HG03565 (cell line): ENCODE data around the gene STAB1.
"Not testable (repeated sequence)": the region's sequence is repeated elsewhere in the genome, so short reads cannot be mapped to it uniquely, and the experiment has no call there.

Experiments
- ATAC-seq: cut with Tn5 transposase; IDR thresholded peaks from one replicate; pipeline ENCODE4 v1.9.1; 2021; ENCODE audit warnings: mild to moderate bottlenecking, moderate library complexity; ENCODE audit not compliant: unreplicated experiment

The STAB1 gene

DNA sequence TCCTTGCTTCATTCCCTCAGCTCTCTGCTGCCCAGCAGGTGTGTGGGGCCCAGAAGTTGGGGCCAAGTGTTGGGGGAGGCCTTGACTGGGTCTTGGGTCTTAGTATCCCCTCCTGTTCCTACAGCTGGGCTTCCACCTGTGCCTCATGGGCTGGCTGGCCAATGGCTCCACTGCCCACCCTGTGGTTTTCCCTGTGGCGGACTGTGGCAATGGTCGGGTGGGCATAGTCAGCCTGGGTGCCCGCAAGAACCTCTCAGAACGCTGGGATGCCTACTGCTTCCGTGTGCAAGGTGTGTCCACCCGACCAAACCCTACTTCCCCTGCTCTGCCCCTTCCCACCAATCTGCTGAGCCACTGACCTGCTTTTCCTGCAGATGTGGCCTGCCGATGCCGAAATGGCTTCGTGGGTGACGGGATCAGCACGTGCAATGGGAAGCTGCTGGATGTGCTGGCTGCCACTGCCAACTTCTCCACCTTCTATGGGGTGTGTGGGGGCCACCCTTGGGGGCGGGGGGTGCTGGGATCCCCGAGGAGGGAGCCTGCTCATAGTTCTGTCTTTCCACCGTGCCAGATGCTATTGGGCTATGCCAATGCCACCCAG, 27.6 kb downstream of the STAB1 start:
- no peak for ATAC-seq

DNA sequence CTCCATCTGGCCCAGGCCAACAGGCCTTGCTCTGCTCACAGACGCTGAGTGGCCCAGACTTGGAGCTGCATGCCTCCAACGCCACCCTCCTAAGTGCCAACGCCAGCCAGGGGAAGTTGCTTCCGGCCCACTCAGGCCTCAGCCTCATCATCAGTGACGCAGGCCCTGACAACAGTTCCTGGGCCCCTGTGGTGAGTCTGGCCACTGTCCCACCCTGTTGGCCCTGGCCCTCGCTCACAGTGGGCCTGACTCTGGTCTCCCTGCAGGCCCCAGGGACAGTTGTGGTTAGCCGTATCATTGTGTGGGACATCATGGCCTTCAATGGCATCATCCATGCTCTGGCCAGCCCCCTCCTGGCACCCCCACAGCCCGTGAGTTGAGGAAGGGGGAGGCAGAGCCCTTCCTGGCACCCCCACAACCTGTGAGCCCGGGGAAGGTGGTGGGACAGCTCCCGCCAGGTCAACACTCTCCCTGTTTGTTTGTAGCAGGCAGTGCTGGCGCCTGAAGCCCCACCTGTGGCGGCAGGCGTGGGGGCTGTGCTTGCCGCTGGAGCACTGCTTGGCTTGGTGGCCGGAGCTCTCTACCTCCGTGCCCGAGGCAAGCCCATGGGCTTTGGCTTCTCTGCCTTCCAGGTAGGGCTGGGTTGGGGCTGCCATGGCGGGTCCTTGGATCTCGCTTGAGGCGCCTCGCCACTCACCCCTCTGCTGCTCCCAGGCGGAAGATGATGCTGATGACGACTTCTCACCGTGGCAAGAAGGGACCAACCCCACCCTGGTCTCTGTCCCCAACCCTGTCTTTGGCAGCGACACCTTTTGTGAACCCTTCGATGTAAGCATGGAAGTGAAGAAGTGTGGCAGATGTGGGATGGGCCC, 28.5 kb downstream of the STAB1 start:
- no peak for ATAC-seq

DNA sequence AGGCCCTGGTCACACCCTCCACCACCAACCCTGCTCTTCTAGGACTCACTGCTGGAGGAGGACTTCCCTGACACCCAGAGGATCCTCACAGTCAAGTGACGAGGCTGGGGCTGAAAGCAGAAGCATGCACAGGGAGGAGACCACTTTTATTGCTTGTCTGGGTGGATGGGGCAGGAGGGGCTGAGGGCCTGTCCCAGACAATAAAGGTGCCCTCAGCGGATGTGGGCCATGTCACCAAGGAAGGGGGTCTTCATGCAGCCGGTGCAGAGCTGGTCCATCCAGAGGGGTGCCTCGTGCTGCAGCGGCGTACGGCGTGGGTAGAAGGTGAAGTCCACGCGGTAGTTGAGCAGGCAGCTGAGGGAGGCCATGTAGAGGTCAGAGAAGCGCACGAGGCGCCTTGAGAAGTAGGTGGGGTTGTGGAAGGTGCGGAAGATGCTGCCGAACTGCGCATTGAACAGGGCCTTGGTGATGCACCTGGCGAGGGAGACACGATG, 29.2 kb downstream of the STAB1 start:
- no peak for ATAC-seq

DNA sequence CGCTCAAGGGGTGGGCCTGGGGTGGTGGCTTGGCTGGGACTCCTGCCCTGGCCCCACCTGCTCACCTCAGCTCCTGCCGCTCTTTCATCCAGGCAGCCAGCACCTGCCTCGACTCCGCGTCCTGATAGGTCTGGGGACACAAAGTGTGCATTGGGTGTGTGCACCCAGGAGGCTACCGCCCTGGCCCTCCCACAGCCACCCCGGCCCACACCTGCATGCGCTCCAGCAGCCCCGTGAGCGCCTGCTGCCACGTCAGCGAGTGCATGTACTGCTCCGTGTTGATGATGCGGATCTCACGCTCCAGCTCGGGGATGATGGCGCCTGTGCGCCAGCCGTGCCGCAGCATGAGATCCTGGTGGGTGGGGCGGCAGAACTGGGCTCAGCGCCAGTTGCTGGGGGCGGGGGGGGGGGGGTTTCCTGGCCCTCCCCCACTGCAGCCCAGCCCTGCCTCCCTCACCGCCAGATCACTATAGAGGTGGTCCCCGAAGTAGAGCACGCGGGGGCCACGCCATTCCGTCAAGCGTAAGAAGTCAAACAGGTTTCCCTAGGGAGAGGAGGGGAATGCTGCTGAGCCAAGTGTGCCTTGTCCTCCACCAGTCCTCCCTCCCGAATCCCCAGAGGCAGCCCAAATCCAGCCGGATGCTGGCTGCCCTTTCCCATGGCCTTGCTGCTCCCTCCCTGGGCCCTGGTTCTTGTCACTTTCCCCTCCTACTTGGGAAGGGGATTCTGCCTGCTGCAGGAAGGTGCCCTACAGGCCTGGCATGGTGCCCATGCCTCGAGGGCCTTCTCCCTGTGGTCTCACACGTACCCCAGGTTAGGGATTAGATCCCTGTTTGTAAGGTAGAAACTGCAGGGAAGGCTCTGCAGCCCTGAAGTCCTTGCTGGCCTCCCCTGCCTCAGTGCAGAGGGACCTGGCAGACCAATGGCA, 29.9 kb downstream of the STAB1 start:
- ATAC-seq = no peak

DNA sequence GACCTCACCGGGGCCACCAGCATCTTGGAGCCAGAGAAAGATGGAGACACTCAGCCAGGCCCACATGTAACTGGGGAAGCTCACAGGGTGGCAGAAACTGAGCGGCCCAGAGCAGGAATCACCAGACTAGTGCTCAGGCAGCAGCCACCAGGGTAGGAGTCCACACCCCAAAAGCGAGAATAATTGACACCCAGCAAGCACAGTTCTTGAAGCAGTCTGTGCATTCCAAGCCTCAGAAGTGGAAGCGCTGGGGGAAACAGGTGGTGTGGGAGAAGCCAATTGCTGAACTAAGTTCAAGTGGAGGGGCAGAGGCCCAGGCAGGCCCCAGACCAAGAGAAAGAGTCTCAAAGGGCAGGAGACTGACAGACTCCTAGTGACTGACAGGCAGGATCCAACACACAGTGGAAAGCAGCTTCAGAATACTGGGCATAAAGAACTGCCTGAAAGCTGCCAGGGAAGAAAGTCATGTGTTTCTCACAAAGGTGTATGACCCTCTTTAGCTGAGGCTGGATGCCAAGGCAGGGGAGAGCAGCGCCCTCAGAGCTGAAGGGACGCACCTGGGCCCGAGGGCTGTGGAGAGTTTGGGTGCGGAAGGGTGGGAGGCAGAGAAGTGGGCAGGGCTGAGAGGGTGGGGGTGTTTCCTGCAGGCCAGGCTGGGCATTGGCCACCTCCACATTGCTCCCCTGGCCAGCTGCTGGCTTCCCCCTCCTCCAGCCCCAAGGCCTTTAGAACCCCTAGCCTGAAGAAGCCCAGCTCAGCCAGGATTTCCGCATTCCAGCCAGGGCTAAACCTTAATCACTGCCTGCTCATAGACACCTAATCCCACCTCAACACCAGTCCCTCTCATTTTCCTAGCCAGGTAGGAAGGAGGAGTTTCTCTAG, 30.8 kb downstream of the STAB1 start:
- ATAC-seq = no peak

DNA sequence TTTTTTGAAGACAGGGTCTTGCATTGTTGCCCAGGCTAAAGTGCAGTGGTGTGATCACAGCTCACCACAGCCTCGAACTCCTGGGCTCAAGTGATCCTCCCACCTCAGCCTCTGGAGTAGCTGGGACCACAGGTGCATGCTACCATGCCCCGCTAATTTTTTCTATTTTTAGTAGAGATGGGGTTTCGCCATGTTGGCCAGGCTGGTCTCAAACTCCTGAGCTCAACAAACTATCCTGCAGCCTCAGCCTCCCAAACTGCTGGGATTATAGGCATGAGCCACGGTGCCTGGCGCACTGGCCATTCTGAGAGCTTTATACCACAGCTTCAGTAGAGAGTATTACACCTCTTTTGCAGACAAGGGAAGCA, 31.5 kb downstream of the STAB1 start:
- ATAC-seq = not testable (repeated sequence)

DNA sequence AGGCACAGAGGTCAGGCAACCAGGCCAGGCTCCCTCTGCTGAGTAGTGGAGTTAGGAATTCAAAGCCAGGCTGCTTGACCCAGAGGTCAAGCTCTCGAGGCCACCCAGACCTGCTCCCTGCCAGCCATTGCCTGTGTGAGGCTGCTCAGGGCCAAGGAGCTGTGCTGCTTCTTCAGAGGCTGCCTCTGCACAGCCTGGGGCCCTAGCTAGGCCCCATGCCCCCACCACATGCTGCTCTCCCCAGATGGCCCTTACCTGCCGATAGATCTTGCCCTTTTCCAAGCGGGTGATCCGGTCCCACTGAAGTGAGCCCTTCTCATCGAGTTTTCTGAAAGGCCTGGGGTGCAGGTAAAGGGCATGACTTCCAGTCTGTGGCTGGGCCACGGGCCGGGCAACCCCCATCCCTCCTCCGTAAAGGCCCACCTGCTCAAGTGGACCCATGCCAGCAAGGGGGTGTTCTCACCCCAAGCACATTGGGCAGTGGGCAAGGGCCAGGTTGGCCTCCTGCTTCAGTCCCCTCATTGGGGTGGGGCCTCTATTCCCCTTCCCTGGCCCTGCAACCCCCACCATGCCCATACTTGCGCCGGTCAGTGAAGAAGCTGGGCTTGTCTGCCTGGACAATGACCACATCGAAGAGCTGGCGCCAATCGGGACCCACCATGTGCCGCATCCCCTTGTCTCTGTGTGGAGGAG, 32.0 kb downstream of the STAB1 start:
- no peak for ATAC-seq

DNA sequence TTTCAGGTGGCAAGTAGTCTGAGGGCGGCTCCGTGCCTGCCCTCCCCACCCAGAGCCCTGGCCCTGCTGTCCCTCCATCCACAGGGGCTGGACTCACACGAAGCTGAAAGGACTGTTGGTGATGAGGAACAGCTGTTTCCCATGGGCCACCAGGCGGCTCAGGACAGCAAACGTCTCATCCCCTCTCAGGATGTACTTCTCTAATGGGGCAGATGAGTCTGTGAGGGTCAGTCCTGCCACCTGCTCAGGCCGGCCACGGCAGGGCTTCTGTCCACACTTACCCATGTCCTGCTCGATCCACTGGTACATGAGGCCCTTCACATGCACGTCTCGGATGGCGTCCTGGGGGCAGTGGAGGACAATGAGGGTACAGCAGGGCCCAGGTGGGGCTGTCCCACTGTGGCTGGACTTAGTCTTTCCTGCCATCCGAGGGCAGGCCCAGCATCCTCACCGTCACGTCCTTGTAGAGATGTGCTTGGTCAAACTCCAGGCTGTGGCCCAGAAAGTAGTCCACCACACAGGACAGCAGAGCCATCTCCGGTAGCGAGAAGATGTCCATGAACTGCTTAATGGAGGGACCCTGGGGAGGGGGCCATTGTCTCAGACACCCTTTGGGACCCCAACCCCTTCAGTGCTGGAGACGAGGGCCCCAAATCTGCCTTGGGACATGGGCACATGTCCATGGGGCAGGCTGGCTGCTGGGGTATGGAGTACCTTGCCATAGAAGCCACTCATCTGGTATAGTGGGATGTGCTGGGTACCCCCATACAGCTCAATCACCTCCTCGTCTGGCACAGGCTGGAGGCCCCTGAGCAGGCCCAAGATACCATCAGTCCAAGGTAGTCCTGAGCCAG, 32.8 kb downstream of the STAB1 start:
- no peak for ATAC-seq

DNA sequence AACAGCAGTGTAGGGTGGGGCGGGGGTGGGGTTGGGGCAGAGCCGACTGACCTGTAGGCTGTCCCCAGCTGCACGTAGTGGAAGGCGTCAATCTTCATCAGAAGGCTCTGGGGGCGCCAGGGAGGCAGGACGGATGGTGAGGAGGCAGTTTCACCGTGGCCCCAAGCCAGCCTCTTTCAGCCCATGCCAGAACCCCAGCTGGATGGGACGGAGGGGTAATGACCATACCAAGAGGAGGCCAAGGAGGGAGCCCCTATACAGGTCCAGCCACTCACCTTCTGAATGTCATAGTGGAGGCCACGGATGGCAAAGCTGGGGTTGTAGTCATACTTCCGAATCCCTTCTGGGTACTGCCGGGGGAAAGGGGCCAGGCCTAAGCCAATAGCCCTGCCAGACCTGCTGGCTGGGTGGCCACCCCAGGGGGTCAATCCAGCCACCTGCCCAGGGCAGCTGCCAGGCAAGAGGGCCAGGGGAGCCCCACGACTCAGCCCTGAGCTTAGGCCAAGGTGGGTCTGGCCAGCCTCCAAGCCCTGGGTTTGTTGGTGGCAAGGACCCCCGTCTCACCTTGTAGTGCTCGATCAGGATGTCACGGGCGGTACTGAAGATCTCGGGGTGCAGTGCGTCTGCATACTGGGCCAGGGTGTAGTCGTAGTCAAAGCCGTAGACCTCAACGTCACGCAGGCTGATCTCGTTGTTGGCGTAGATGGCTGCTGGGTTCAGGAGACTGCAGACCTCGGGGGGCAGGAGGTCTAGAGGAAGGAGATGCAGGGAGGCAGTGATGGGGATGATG, 33.6 kb downstream of the STAB1 start:
- ATAC-seq = no peak

DNA sequence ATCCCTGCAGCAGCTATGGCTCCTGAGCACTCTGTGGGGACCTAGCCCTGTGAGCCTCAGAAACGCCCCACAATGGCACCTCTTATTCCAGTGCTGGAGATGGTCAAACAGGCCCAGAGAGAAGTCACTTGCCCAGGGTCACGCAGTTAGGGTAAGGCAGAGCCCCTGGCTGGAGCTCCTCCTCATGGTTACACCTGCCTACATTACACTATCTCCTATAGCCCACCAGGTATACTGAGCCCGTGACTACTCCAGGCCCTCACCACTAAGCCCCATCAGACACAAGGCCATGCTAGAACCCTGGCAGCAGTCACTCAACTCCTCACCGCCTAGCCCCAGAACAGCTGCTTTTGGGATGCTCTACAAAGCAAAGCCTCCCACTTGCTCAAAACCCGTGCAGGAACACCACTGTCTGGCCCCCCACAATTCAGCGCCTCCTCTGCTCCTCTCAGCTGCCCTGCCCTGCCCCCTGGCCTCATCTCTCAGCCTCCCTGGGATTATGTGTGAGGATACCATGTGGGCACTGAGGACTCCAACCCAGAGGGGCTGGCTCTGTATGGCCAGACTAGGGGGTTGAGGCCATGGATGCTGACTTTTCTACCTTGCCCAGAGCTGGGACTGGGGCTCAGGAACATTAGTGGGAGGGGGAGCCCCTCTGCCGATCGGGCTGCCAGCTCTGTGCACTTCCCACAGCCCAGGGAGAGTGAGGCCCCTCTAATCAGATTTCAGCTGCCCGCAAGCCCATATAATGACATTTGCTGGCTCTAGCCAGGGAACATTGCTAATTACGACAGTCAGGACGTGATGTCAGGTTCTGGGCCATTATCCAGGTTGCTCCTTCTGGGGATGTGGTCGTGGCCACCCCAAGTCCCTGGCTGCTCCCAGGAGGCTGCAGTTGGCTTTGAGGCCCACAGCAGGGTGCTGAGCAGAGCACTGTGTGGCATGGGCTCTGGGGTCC, 34.5 kb downstream of the STAB1 start:
- no peak for ATAC-seq

DNA sequence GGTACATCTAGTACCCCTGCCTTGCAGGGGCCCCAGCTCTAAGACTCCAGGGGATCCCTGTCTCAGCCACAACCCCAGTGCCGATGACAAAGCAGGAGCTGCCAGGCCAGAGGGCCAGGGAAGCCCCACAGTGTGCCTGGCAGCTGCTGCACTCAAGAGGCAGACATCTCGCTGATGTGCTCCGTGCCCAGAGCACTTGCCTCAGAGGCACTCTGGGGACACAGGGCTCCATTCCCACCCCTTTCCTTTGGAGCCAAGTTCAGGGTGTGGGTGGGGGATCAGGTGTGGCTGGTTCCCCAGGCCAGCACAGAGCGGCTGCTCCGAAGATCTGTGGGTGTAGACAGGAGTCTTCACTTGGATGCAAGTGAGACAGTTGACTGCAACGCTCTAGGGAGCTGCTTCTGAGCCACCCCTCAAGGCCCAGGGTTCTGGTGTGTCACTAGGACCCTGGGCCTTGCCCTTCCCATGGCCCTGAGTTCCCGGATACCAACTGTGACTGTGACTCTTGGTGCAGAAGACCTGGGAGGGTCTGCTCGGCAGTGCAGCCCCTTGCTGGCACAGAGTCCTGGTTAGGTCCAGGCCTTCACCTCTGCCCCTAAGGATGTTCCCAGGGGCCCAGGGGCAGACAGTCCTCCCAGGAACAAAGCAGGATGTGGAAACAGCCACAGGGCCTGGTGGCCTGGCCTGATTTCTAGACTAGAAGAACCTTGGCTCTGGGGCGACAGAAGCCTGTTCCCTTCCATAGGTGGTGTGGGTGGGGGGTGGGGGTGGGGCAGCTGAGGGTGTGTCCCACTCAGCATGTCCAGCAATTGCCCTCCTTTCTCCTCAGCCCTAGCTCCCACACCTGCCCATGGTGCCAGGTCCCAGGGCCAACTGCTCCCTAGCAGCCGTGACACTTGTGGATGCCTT, 36.0 kb downstream of the STAB1 start:
- no peak for ATAC-seq

DNA sequence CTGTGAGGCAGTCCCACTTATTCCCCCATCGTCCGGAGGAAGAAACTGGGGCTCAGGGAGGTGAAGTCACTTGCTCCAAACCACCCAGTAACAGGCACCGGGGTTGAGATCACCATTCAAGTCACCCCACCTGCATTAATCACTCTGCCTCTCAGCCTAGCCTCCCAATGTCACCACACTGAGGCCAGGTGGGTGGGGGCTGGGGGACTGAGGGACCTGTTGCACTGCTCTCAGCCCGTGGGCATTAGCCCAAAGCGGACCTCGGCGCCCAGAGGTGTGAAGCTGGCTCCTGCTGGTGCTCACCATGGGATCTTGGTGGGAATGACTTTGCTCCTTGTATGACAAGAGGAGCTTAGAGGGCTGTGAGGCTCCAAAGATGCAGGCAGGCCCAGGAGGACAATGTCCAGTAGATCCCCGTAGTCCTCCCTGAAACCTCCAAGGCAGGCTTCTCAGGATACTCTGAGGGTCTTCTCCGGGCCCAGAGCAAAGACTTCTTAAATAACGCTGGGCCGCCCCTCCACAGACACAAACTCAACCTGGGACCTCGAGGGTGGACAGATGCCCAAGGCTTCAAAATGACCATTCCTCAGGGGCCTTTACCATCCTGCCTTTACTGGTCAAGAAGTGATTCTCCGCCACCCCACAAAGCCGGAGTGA, 36.9 kb downstream of the STAB1 start:
- no peak for ATAC-seq

DNA sequence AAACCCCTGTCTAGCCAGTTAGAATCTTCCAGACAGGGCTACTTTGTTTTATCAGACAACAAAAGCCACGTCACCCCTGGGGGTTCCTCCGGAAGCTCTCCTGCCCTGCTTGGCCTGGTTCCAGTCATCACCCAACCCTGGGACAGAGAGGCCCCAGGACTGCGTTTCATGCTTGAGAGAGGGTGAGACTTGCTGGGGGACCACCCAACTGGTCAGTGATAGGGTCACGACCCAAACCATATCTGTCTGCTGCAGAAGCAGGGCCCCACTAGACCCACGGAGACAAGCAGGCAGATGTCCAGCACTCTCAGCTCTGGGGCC, 37.3 kb downstream of the STAB1 start:
- no peak for ATAC-seq

DNA sequence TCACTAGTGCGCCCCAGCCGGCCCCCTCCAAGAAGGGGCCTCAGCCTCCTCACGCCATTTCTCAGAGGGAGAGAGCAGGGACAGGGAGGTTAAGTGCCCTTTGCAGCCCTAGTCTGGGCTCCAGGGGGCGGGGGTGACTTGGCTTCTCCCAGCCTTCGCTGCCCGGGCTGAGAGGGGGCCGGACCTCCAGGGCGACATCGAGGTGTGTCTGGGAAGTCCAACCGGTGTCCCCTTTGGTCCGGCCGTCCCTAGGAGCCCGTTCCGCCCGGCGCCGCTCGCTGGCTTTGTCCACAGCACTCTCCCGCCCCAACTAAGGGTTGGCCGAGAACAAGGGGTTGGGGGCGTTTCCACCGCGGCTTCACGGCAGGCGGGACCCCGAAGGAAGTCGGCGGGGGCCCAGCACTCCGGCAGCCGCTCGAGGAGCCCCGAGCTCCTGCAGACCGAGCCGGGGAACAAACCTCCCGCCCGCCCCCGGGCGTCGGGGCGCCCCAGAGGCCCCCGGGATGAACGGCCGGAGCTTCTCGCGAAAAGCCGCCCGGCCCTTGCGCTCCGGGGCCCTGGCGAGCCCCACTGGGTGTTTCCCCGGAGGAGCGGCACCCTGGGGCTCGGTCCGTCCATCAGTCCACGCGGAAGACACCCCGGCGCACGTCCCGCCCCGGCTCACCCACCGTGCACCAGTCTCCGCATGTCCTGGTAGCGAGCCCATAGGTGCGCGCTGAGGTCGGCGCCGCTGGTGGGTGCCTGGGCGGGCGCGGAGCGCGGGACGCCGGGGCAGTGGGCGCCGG, 37.9 kb downstream of the STAB1 start:
- ATAC-seq = no peak
